Gastroesophageal sphincter (tissue), 4 donors: ENCODE results near the gene NUDT16L1. TPM values are rescaled to one million over a fixed set of nuclear protein-coding genes. Genes with fewer than 3 reads are reported as not detected.

Source experiments
- ATAC-seq: fragments of 150-250 bp; one replicate; pipeline ENCODE4 v1.9.1; 2016; ENCODE audit warnings: mild to moderate bottlenecking, moderate library complexity
- H3K27ac ChIP-seq, 4 donors: fragments of 200-600 bp; sonication (generic) in 3 of 4; 1 replicate in 3 of 4; 2 replicates in 1 of 4; pipeline ENCODE4 v1.5.1; 2016 to 2019
- H3K27me3 ChIP-seq: fragments of 200-600 bp; sonication (generic); one replicate; pipeline ENCODE4 v1.5.1; 2019
- H3K36me3 ChIP-seq, 2 donors: fragments of 200-600 bp; sonication (generic); one replicate each; pipeline ENCODE4 v1.5.1; 2019; ENCODE audit warnings: control low read depth in 1 of 2
- H3K4me1 ChIP-seq, 3 donors: fragments of 200-600 bp; sonication (generic); 1 replicate in 2 of 3; 2 replicates in 1 of 3; pipeline ENCODE4 v1.5.1; 2016 to 2019; ENCODE audit warnings: control low read depth in 2 of 3
- H3K4me3 ChIP-seq, 2 donors: fragments of 200-600 bp; sonication (generic); one replicate each; pipeline ENCODE4 v1.5.1; 2019; ENCODE audit warnings: mild to moderate bottlenecking in 1 of 2, moderate library complexity in 1 of 2
- H3K9me3 ChIP-seq, 3 donors: fragments of 200-600 bp; sonication (generic); one replicate each; pipeline ENCODE4 v1.5.1; 2017 to 2019; ENCODE audit warnings: control low read depth in 2 of 3
- CTCF ChIP-seq, 4 experiments: fragments of 200-600 bp in 2 of 4; fragments of 450-650 bp in 2 of 4; sonication (generic) in 1 of 4; IDR thresholded peaks; one replicate each; pipeline ENCODE4 v1.5.1; 2017 to 2019; ENCODE audit warnings: antibody characterized with exemption in 4 of 4, mild to moderate bottlenecking in 2 of 4, moderate library complexity in 2 of 4
- EP300 ChIP-seq: sonication (generic); formaldehyde crosslinking; IDR thresholded peaks from one replicate; pipeline ENCODE4 v1.6.1; 2017; ENCODE audit warnings: antibody characterized with exemption, mild to moderate bottlenecking
- POLR2A ChIP-seq, 2 donors: fragments of 450-650 bp; IDR thresholded peaks; one replicate each; pipeline ENCODE4 v1.6.1; 2017; ENCODE audit warnings: antibody characterized with exemption in 2 of 2, mild to moderate bottlenecking in 2 of 2, moderate library complexity in 1 of 2
- POLR2AphosphoS5 ChIP-seq: sonication (generic); formaldehyde crosslinking; IDR thresholded peaks from one replicate; pipeline ENCODE4 v1.6.1; 2017; ENCODE audit warnings: antibody characterized with exemption
- WGBS, 2 donors: methylation state at CpG; one replicate each; pipeline ENCODE4 v1.1.5; 2018; ENCODE audit warnings: low coverage in 1 of 2; 5-methylcytosine and 5-hydroxymethylcytosine counted together
- total RNA-seq, 4 donors: library from RNA; depleted of rRNA; stranded (reverse); fragments of >200 nt; gene quantifications; one replicate each; pipeline ENCODE4 v1.1.0, GENCODE V29; 2016

Gene NUDT16L1
- total RNA-seq, 4 donors from 2014 or later: 14.8 to 26.3 (median 21.4) TPM

DNA sequence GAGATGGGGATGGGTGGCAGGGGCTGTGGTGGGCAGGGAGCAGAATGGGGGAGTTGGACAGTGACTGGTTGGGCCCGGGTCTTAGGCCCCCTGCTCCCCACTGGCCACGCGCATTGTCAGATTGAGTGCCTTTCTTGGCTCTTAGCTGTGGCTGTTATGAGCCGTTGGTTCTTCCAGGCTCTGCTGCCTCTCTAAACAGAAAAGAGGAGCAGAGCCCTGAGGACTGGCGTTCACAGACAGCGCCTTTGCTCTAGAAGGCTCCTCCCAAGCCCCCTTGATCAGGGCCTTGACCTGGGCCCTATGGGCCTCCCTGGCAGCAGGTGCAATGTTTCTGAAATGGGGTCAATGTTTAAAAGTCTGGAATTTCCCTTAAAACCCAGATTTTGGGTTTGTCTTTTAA lies 14.8 kb upstream of the NUDT16L1 start:
- Histone ChIP-seq H3K4me1 (peaks cover 0 to 42% (median 5%) of the 10 kb centered on the region in 3 donors), H3K27ac (peak overlapping the region in 2 of 4 donors; percentile 72 to 82), H3K36me3 (peaks cover 0 to 97% of the 10 kb centered on the region in 2 donors), H3K4me3 (no peak overlapping the region), H3K27me3 (no peaks in the 10 kb centered on the region), H3K9me3 (no peaks in the 10 kb centered on the region)
- TF ChIP-seq POLR2A (IDR thresholded peaks at IDR 0.05): no peak
- no peak for TF ChIP-seq CTCF (IDR thresholded peaks at IDR 0.05)
- no peak for TF ChIP-seq EP300
- TF ChIP-seq POLR2AphosphoS5: no peak
- no peak for ATAC-seq
- 79% methylated on average over 5 to 6 of the region's 6 CpGs for WGBS, 2 donors

GRCh38 chr16:4679156-4679849 lies 14.1 kb upstream of the NUDT16L1 start:
- Histone ChIP-seq H3K9me3 (no peaks in the 10 kb centered on the region), H3K36me3 (peaks cover 0 to 97% of the 10 kb centered on the region in 2 donors), H3K27ac (peak overlapping the region in 3 of 4 donors; percentile 72 to 82 (median 72)), H3K27me3 (no peaks in the 10 kb centered on the region), H3K4me3 (peak overlapping the region in 1 of 2 donors; percentile 42), H3K4me1 (peaks cover 0 to 44% (median 5%) of the 10 kb centered on the region in 3 donors)
- WGBS, 2 donors: 100% methylated on average over 1 of the region's 20 CpGs; no CpG with 5 or more reads in 1 of the 2 donors
- TF ChIP-seq POLR2AphosphoS5 (no peak), POLR2A (IDR thresholded peaks at IDR 0.05) (no peak), CTCF (IDR thresholded peaks at IDR 0.05) (no peak), EP300 (no peak)
- no peak for ATAC-seq

DNA sequence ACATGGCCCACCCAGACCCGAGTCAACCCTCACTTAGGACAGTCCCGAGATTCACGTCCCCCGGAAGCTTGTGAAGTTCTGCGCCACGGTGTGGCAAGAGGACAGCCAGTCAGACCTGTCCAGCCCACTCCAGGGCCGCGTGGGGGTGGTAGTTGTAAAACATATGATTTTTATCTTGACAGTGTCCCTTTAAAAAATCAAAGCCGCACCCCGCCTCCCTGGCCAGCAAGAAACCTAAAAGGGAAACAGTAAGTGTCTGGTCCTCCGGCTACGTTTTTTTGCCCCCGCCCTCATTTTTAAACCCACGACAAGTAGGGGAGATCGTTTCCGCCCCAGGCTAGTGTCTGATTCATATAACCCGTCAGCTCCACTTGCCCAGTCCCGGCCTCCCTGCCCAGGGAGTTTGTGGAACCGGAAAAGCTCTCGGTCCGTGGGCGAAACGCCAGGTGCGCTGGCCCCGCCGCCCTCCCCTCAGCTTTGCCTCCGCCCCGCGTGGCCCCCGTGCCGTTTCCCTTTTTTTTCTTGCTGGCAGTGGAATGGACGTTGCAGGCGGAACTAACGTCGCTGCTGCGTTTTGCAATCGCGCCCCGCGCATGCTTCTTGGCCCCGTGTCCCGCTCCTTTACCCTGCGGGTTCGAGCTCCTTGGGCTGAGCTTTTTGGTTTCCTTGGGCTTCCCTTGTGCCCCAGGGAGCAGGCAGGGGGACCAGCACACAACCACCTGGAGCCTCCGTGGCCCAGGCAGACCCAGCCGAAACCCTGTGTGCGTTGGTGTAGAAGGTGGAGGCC lies 13.3 kb upstream of the NUDT16L1 start:
- Histone ChIP-seq H3K9me3 (no peaks in the 10 kb centered on the region), H3K27ac (peak overlapping the region; percentile 5 to 82 (median 72)), H3K27me3 (no peaks in the 10 kb centered on the region), H3K4me3 (peak overlapping the region in 1 of 2 donors; percentile 42), H3K4me1 (peaks cover 0 to 44% (median 5%) of the 10 kb centered on the region in 3 donors), H3K36me3 (peaks cover 0 to 100% of the 10 kb centered on the region in 2 donors)
- 68 to 72% methylated on average over 14 to 21 of the region's 47 CpGs for WGBS, 2 donors
- TF ChIP-seq CTCF (IDR thresholded peaks at IDR 0.05): no peak
- TF ChIP-seq EP300: no peak
- peak; percentile 24 for TF ChIP-seq POLR2AphosphoS5
- peak; percentile 52 for ATAC-seq

- Histone ChIP-seq H3K4me3 (peak overlapping the region in 1 of 2 donors; percentile 42), H3K36me3 (peaks cover 0 to 100% of the 10 kb centered on the region in 2 donors), H3K27ac (peak overlapping the region; percentile 5 to 82 (median 72))
These were observed 12.5 kb upstream of the NUDT16L1 start for GRCh38 chr16:4680673-4681470.

More at GRCh38 chr16:4680673-4681470, 12.5 kb upstream of the NUDT16L1 start:
- Histone ChIP-seq H3K4me1 (peaks cover 0 to 44% (median 5%) of the 10 kb centered on the region in 3 donors), H3K27me3 (no peaks in the 10 kb centered on the region), H3K9me3 (no peaks in the 10 kb centered on the region)
- WGBS, 2 donors: 68 to 80% methylated on average over 2 to 5 of the region's 26 CpGs
- no peak for TF ChIP-seq EP300
- no peak for TF ChIP-seq CTCF (IDR thresholded peaks at IDR 0.05)
- no peak for TF ChIP-seq POLR2AphosphoS5
- TF ChIP-seq POLR2A (IDR thresholded peaks at IDR 0.05): no peak
- no peak for ATAC-seq
